OCI-LY3 (cell line): ENCODE results near the gene GRIK4.

Source experiments
- H2AFZ ChIP-seq: fragments of 200-600, 300-600 bp; shearing (Covaris generic); 2 replicates; pipeline ENCODE4 v1.6.0; 2014; ENCODE audit warnings: antibody characterized with exemption, low read depth, low read length
- H3K27ac ChIP-seq: fragments of 200-600, 300-600 bp; sonication (generic); 2 replicates; pipeline ENCODE4 v1.5.1; 2014; ENCODE audit warnings: mild to moderate bottlenecking, low read length, moderate library complexity, mixed read lengths
- H3K27me3 ChIP-seq: fragments of 200-600, 300-600 bp; sonication (generic); 2 replicates; pipeline ENCODE4 v1.6.1; 2014; ENCODE audit warnings: low read depth, low read length, mixed read lengths
- H3K36me3 ChIP-seq: fragments of 200-600, 300-600 bp; sonication (generic); replicated peaks from 2 replicates; pipeline ENCODE3; 2014; ENCODE audit warnings: low read depth, low read length, mixed read lengths
- H3K4me1 ChIP-seq: fragments of 300-600, 200-600 bp; sonication (generic); 2 replicates; pipeline ENCODE4 v1.6.1; 2014; ENCODE audit warnings: low read length, mixed read lengths
- H3K4me2 ChIP-seq: fragments of 200-600, 300-600 bp; sonication (generic); 2 replicates; pipeline ENCODE4 v1.6.1; 2014; ENCODE audit warnings: low read length, mixed read lengths
- H3K4me3 ChIP-seq: fragments of 300-600, 200-600 bp; sonication (generic); 2 replicates; pipeline ENCODE4 v1.5.1; 2014; ENCODE audit warnings: antibody characterized with exemption, mild to moderate bottlenecking, low read length, moderate library complexity
- H3K79me2 ChIP-seq: fragments of 300-600, 200-600 bp; shearing (Covaris generic); 2 replicates; pipeline ENCODE4 v1.6.1; 2014; ENCODE audit warnings: mild to moderate bottlenecking, low read length, mixed read lengths
- H3K9ac ChIP-seq: fragments of 300-600, 200-600 bp; shearing (Covaris generic); 2 replicates; pipeline ENCODE4 v1.6.0; 2014; ENCODE audit warnings: mild to moderate bottlenecking, low read length, moderate library complexity
- H3K9me3 ChIP-seq: fragments of 200-600, 300-600 bp; shearing (Covaris generic); 2 replicates; pipeline ENCODE4 v1.6.1; 2014; ENCODE audit warnings: low read length, mixed read lengths; ENCODE audit not compliant: insufficient read depth
- H4K20me1 ChIP-seq: fragments of 200-600, 300-600 bp; sonication (generic); 2 replicates; pipeline ENCODE4 v1.6.1; 2016; ENCODE audit warnings: low read length, mixed read lengths; ENCODE audit not compliant: insufficient read depth
- EZH2phosphoT487 ChIP-seq: fragments of 200-600 bp; shearing (Covaris generic); IDR thresholded peaks from 2 replicates; pipeline ENCODE4 v1.6.1; 2018; ENCODE audit warnings: antibody characterized with exemption, mixed run types, low read depth
- TF ChIP-seq, protein P1 (sequence below): fragments of 200-600, 300-600 bp; sonication (generic); IDR thresholded peaks from 2 replicates; pipeline ENCODE4 v1.5.1; 2014; ENCODE audit warnings: antibody characterized with exemption, low read length, low read depth

Gene GRIK4

DNA sequence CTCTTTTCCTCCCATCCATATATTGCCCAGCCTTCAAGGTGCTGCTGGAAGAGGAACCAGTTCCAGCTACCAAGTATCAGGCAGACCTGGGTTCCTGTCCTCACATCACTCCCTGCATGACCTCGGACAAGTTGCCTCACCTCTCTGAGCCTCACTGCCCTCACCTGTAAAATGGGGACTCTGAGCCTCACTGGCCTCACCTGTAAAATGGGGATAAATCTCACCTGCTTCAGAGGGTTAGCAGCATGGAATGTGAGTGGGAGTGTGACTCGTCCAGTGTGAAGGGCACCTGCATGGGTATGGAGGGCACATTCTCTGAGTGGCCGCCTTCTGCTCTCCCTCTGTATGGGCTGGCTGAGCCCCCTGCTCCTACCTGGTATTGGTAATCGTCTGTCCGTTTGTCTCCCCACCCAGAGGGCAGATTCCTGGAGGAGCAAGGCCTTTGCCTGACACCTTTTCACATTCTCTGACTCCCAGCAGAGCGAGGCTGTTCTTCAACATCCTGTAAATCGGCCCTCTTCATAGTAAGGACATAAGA is 3.7 kb downstream of the GRIK4 start:
- Histone ChIP-seq H3K27me3 (peaks cover 13% of the 10 kb centered on the region), H3K9me3 (no peaks in the 10 kb centered on the region), H3K4me1 (0 out of 2 replicates have a peak, but pooled peaks cover 2% of the 10 kb centered on the region), H3K79me2 (no peaks in the 10 kb centered on the region), H2AFZ (no peak overlapping the region), H4K20me1 (no peaks in the 10 kb centered on the region), H3K4me2 (no peak overlapping the region), H3K36me3 (no peaks in the 10 kb centered on the region), H3K9ac (no peak overlapping the region), H3K27ac (no peak overlapping the region), H3K4me3 (no peak overlapping the region)
- TF ChIP-seq, protein P1, sequence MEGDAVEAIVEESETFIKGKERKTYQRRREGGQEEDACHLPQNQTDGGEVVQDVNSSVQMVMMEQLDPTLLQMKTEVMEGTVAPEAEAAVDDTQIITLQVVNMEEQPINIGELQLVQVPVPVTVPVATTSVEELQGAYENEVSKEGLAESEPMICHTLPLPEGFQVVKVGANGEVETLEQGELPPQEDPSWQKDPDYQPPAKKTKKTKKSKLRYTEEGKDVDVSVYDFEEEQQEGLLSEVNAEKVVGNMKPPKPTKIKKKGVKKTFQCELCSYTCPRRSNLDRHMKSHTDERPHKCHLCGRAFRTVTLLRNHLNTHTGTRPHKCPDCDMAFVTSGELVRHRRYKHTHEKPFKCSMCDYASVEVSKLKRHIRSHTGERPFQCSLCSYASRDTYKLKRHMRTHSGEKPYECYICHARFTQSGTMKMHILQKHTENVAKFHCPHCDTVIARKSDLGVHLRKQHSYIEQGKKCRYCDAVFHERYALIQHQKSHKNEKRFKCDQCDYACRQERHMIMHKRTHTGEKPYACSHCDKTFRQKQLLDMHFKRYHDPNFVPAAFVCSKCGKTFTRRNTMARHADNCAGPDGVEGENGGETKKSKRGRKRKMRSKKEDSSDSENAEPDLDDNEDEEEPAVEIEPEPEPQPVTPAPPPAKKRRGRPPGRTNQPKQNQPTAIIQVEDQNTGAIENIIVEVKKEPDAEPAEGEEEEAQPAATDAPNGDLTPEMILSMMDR: no peak
- no peak for TF ChIP-seq EZH2phosphoT487

DNA sequence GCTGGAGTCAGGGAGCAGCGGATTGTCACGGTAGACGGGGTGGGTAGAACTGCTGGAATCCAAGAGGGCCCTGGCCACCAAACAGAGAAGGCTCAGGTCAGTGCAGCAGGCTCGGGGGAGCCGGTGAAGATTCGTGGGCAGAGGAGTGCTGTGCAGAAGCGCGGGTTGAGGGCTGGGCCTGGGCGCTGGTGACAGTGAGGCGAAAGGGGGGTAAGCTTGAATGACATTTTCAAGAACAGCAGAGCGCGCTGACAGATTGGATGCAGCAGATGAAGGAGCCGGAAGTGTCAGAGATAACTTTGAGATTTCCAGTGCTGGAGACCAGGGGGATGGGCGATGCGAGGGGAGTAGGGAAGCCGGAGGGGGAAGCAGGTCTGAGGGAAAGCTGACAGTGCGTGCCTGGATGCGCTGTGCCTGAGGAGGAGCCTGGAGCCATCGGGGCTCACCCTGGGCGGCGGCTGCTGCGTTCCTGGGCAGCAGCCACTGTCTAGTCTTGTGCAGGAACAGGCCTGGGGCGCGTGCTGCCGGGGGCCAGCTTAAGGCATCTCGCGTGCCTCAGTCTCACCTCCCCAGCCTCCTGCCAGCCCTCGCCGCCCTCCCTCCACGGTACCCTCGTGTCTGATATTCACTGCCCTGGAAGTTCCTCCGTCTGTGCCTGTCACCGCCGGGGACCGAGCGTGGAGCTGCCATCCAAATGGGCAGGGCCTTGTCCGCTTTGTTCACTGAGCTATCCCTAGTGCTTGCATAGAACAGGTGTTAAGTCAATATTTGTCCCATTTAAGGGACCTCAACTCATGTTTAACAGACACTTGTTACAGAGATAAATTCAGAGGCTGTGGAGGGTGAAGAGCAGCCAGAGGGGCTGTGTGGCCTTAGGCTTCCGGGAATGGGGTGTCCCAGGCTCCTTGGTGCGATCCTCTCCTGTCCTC is 5.2 kb downstream of the GRIK4 start:
- Histone ChIP-seq H3K9ac (no peak overlapping the region), H3K4me2 (no peak overlapping the region), H3K9me3 (no peaks in the 10 kb centered on the region), H3K79me2 (no peaks in the 10 kb centered on the region), H3K27me3 (peaks cover 7% of the 10 kb centered on the region), H3K4me1 (no peaks in the 10 kb centered on the region), H2AFZ (no peak overlapping the region), H3K27ac (no peak overlapping the region), H4K20me1 (no peaks in the 10 kb centered on the region), H3K36me3 (no peaks in the 10 kb centered on the region), H3K4me3 (no peak overlapping the region)
- TF ChIP-seq, protein P1: no peak
- no peak for TF ChIP-seq EZH2phosphoT487

DNA sequence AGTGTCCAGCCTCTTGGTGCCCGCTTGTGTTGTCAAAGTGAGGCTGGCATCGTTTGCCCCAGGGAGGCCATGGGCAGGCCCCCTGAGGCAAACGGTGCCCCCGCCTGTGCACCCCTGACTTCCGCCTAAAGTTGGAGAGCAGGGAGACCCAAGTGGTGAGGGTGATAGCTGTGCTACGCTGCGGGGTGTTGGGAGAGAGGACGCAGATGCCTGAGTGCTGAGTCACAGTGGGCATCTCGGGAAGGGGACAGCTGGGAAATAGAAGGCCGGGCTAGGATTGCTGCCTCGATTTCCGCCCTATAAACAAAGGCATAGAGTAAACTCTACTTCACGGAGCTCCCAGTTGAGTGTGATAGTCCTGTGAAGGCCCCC is 5.8 kb downstream of the GRIK4 start:
- H3K4me2 ChIP-seq: no peak overlapping the region
- no peaks in the 10 kb centered on the region for H3K79me2 ChIP-seq
- no peaks in the 10 kb centered on the region for H3K4me1 ChIP-seq
- H3K9me3 ChIP-seq: no peaks in the 10 kb centered on the region
- no peak overlapping the region for H3K27ac ChIP-seq
- no peak for TF ChIP-seq EZH2phosphoT487
- TF ChIP-seq, protein P1: no peak
- peaks cover 7% of the 10 kb centered on the region for H3K27me3 ChIP-seq
- H2AFZ ChIP-seq: no peak overlapping the region
- H4K20me1 ChIP-seq: no peaks in the 10 kb centered on the region
- no peaks in the 10 kb centered on the region for H3K36me3 ChIP-seq
- H3K9ac ChIP-seq: no peak overlapping the region
- H3K4me3 ChIP-seq: no peak overlapping the region

DNA sequence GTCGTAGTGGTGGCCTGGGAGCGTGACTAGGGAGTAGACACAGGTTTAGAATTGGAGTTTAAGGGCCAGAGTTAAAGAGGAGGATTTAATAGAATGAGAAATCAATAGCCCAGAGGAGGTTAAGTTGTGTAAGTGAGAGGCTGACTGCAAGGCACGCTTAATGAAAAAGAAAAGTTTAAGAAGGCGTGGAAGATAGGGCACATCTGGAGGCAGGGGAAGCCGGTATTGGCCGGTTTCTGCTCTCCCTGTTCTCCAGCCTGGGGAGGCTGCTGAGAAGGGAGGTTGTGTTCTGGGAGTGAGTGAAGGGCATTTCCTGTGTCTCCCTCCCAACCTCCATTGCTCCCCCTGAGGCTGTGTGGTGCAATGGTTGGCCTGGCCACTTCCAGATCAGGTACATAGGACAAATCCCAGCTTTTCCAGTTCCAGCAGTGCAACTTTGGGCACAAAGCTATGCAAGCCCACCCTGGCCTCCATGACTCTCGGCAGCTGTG is 6.3 kb downstream of the GRIK4 start:
- Histone ChIP-seq H3K9ac (no peak overlapping the region), H3K27ac (no peak overlapping the region), H3K27me3 (peaks cover 7% of the 10 kb centered on the region), H3K4me1 (no peaks in the 10 kb centered on the region), H3K9me3 (no peaks in the 10 kb centered on the region), H3K4me3 (no peak overlapping the region), H4K20me1 (no peaks in the 10 kb centered on the region), H3K36me3 (no peaks in the 10 kb centered on the region), H3K4me2 (no peak overlapping the region), H3K79me2 (no peaks in the 10 kb centered on the region), H2AFZ (no peak overlapping the region)
- TF ChIP-seq, protein P1: no peak
- no peak for TF ChIP-seq EZH2phosphoT487
